HepG2 (cell line): Measurements from ENCODE around the gene RBM12. TPM values are rescaled to one million over a fixed set of nuclear protein-coding genes. Genes with fewer than 3 reads are reported as not detected.

Source experiments
- AFF4 ChIP-seq: sonication (generic); formaldehyde crosslinking; IDR thresholded peaks from 2 replicates; pipeline ENCODE4 v1.4.0; 2020; ENCODE audit warnings: missing genetic modification reagents
- EP300 ChIP-seq, 3 experiments: sonication (generic) in 1 of 3; formaldehyde crosslinking in 1 of 3; IDR thresholded peaks; 2 replicates each; pipeline versions ENCODE4 v1.5.1 to v1.6.1; 2011 to 2020; ENCODE audit warnings: low read depth in 2 of 3, low read length in 2 of 3, borderline replicate concordance in 1 of 3, improper control_type of control experiment in 1 of 3, mild to moderate bottlenecking in 1 of 3, missing genetic modification reagents in 1 of 3, moderate library complexity in 1 of 3
- GFI1 ChIP-seq: sonication (generic); formaldehyde crosslinking; IDR thresholded peaks from 2 replicates; pipeline ENCODE4 v1.5.0; 2020; ENCODE audit warnings: missing genetic modification reagents, mild to moderate bottlenecking, borderline replicate concordance
- MAFG ChIP-seq: sonication (generic); formaldehyde crosslinking; IDR thresholded peaks from 2 replicates; pipeline ENCODE4 v1.5.1; 2020; ENCODE audit warnings: mild to moderate bottlenecking, missing genetic modification reagents
- NFYB ChIP-seq: sonication (generic); formaldehyde crosslinking; IDR thresholded peaks from 2 replicates; pipeline ENCODE4 v1.4.0; 2020; ENCODE audit warnings: missing genetic modification reagents
- PLSCR1 ChIP-seq: sonication (generic); formaldehyde crosslinking; IDR thresholded peaks from 2 replicates; pipeline ENCODE4 v1.5.0; 2020; ENCODE audit warnings: missing genetic modification reagents, mild to moderate bottlenecking, borderline replicate concordance
- PRMT3 ChIP-seq: sonication (generic); formaldehyde crosslinking; IDR thresholded peaks from 2 replicates; pipeline ENCODE4 v1.8.1; 2022; ENCODE audit warnings: low read depth, mild to moderate bottlenecking, moderate library complexity, missing genetic modification reagents, borderline replicate concordance
- SMYD3 ChIP-seq: sonication (generic); formaldehyde crosslinking; IDR thresholded peaks from 2 replicates; pipeline ENCODE4 v1.8.1; 2023; ENCODE audit warnings: mild to moderate bottlenecking, missing genetic modification reagents
- TGIF2 ChIP-seq: IDR thresholded peaks from 2 replicates; pipeline ENCODE4 v1.6.1; 2016; ENCODE audit warnings: control low read depth, missing compliant biosample characterization
- ZBTB20 ChIP-seq: sonication (generic); formaldehyde crosslinking; IDR thresholded peaks from 2 replicates; pipeline ENCODE4 v1.8.1; 2023; ENCODE audit warnings: missing genetic modification reagents, low read depth, mild to moderate bottlenecking, borderline replicate concordance
- ZMYM3 ChIP-seq: sonication (generic); formaldehyde crosslinking; IDR thresholded peaks from 2 replicates; pipeline ENCODE4 v1.5.1; 2020; ENCODE audit warnings: mild to moderate bottlenecking, missing genetic modification reagents
- ZNF256 ChIP-seq: sonication (generic); formaldehyde crosslinking; conservative IDR thresholded peaks from 2 replicates; pipeline ENCODE4 v1.4.0; 2020; ENCODE audit warnings: missing genetic modification reagents
- ZNF263 ChIP-seq: sonication (generic); formaldehyde crosslinking; IDR thresholded peaks from 2 replicates; pipeline ENCODE4 v1.4.0; 2020; ENCODE audit warnings: missing genetic modification reagents
- polyA plus RNA-seq, 8 experiments: library from polyadenylated mRNA; depleted of rRNA in 3 of 8; stranded (reverse) in 7 of 8; unstranded in 1 of 8; fragments of >200 nt; fragmentation: Illumina TruSeq in 4 of 8; extraction: Trizol in 4 of 8; gene quantifications; 2 replicates each; pipeline versions ENCODE4 v1.2.1 to v1.2.3, GENCODE V29; 2011 to 2016; ENCODE audit warnings: low read depth in 4 of 8, missing spikeins in 1 of 8, mixed read lengths in 1 of 8; ENCODE audit not compliant: insufficient read depth in 1 of 8
- total RNA-seq, 5 experiments: library from RNA; depleted of rRNA; stranded (reverse); fragments of >200 nt; fragmentation: Illumina TruSeq; extraction: Trizol; gene quantifications; 2 replicates each; pipeline ENCODE4 v1.2.3, GENCODE V29; 2016; ENCODE audit warnings: low read depth in 1 of 5
- TF ChIP-seq, protein P1 (sequence below): sonication (generic); formaldehyde crosslinking; IDR thresholded peaks from 2 replicates; pipeline ENCODE4 v1.4.0; 2020; ENCODE audit warnings: missing genetic modification reagents, borderline replicate concordance
- TF ChIP-seq, protein P2 (sequence below): sonication (generic); formaldehyde crosslinking; IDR thresholded peaks from 2 replicates; pipeline ENCODE4 v1.5.0; 2020; ENCODE audit warnings: mild to moderate bottlenecking, missing genetic modification reagents, borderline replicate concordance
- TF ChIP-seq, protein P3 (sequence below): fragments of 450-650 bp; IDR thresholded peaks from 2 replicates; pipeline ENCODE4 v1.6.1; 2017

Gene RBM12
- total and polyA plus RNA-seq, 2 of the 13 experiments (the other 11 are each of a cell fraction or from before 2014, with no cell fraction given) = 97.9 to 104 TPM

DNA sequence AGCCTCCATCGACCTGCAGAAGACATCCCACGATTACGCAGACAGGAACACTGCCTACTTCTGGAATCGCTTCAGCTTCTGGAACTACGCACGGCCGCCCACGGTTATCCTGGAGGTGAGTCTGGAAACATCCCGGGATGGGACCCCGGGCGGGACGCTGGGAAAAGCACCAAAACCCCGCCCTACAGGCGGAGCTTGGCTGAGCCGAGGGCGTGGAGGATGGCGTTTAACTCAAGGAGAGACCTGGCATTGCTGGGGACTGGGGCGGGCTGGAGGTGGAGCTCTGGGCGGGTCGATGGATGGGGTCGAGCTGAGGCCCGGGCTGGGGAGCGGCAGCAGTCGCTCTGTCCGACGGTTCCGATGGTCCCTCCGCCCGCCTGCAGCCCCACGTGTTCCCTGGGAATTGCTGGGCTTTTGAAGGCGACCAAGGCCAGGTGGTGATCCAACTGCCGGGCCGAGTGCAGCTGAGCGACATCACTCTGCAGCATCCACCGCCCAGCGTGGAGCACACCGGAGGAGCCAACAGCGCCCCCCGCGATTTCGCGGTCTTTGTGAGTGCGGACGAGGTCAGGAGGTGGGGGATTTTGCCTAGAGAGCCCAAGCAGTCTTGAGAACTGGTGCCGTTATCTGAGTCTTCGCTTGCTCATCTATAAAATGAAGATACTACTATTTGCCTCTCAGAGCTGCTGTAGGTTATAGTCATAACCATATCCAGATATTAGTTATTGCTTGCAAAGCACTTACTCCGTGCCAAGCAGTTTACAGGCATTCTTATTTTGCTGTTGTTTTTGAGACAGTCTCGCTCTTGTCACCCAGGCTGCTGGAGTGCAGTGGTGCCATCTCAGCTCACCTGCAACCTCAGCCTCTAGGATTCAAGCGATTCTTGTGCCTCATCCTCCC, 45.3 kb downstream of the RBM12 start (continued):
- TF ChIP-seq, protein P1, sequence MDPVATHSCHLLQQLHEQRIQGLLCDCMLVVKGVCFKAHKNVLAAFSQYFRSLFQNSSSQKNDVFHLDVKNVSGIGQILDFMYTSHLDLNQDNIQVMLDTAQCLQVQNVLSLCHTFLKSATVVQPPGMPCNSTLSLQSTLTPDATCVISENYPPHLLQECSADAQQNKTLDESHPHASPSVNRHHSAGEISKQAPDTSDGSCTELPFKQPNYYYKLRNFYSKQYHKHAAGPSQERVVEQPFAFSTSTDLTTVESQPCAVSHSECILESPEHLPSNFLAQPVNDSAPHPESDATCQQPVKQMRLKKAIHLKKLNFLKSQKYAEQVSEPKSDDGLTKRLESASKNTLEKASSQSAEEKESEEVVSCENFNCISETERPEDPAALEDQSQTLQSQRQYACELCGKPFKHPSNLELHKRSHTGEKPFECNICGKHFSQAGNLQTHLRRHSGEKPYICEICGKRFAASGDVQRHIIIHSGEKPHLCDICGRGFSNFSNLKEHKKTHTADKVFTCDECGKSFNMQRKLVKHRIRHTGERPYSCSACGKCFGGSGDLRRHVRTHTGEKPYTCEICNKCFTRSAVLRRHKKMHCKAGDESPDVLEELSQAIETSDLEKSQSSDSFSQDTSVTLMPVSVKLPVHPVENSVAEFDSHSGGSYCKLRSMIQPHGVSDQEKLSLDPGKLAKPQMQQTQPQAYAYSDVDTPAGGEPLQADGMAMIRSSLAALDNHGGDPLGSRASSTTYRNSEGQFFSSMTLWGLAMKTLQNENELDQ (CRISPR knock-in tag) = peak; percentile 82; the same call in 1 of the 2 replicates
- peak; percentile 84 for TF ChIP-seq ZNF263
- TF ChIP-seq NFYB = peak; percentile 47
- TF ChIP-seq ZNF256 (CRISPR knock-in tag) = 0 out of 2 replicates have a peak, but pooled peaks have one; percentile 74
- TF ChIP-seq PLSCR1 = peak; percentile 30; the same call in 1 of the 2 replicates
- TF ChIP-seq SMYD3 (CRISPR knock-in tag) = no peak
- TF ChIP-seq, protein P2, sequence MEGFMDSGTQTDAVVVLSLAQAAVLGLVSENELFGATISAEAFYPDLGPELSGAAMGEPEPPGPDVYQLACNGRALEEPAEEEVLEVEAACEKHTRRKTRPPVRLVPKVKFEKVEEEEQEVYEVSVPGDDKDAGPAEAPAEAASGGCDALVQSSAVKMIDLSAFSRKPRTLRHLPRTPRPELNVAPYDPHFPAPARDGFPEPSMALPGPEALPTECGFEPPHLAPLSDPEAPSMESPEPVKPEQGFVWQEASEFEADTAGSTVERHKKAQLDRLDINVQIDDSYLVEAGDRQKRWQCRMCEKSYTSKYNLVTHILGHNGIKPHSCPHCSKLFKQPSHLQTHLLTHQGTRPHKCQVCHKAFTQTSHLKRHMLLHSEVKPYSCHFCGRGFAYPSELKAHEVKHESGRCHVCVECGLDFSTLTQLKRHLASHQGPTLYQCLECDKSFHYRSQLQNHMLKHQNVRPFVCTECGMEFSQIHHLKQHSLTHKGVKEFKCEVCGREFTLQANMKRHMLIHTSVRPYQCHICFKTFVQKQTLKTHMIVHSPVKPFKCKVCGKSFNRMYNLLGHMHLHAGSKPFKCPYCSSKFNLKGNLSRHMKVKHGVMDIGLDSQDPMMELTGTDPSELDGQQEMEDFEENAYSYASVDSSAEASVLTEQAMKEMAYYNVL (CRISPR knock-in tag) = peak; percentile 97
- TF ChIP-seq PRMT3 = peak; percentile 77; the same call in 1 of the 2 replicates
- TF ChIP-seq, protein P3, sequence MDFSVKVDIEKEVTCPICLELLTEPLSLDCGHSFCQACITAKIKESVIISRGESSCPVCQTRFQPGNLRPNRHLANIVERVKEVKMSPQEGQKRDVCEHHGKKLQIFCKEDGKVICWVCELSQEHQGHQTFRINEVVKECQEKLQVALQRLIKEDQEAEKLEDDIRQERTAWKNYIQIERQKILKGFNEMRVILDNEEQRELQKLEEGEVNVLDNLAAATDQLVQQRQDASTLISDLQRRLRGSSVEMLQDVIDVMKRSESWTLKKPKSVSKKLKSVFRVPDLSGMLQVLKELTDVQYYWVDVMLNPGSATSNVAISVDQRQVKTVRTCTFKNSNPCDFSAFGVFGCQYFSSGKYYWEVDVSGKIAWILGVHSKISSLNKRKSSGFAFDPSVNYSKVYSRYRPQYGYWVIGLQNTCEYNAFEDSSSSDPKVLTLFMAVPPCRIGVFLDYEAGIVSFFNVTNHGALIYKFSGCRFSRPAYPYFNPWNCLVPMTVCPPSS = no peak
- TF ChIP-seq ZMYM3 (CRISPR knock-in tag) = peak; percentile 68; the same call in 1 of the 2 replicates
- TF ChIP-seq EP300 (IDR thresholded peaks at IDR 0.05; ENCODE audit: low read depth in 2 of 2, low read length in 2 of 2) = peak in 1 of 2 experiments; percentile 32; a peak in 1 of 4 replicates
- TF ChIP-seq EP300 (CRISPR knock-in tag; IDR thresholded peaks at IDR 0.05; ENCODE audit: borderline replicate concordance) = no peak
- peak; percentile 38; the same call in 1 of the 2 replicates for TF ChIP-seq GFI1 (CRISPR knock-in tag)
- no peak; the same call in 1 of the 2 replicates for TF ChIP-seq MAFG (CRISPR knock-in tag)
- TF ChIP-seq TGIF2 (CRISPR knock-in tag) = 0 out of 2 replicates have a peak, but pooled peaks have one; percentile 20
- peak; percentile 68; the same call in 1 of the 2 replicates for TF ChIP-seq ZBTB20 (CRISPR knock-in tag)
- 0 out of 2 replicates have a peak, but pooled peaks have one; percentile 69 for TF ChIP-seq AFF4
